Fibroblast of pulmonary artery (primary cell): ENCODE measurements around the gene ZNF18.

Source experiments
- DNase-seq: peaks from one replicate; pipeline ENCODE4 v3.0.0-alpha.2; 2010; ENCODE audit warnings: low read depth
- H3K4me3 ChIP-seq: replicated peaks from 2 replicates; pipeline ENCODE4 v1.5.1; 2011; ENCODE audit warnings: low read depth, mild to moderate bottlenecking, control low read depth, low read length, moderate library complexity
- CTCF ChIP-seq: IDR thresholded peaks from 2 replicates; pipeline ENCODE4 v1.5.1; 2011; ENCODE audit warnings: mild to moderate bottlenecking, control low read depth, low read length, inconsistent platforms; ENCODE audit errors: missing control alignments

The ZNF18 gene

GRCh38 chr17:12020642-12021622 is 23.7 kb upstream of the ZNF18 start, which contains the start of gene MAP2K4:
TSS of gene MAP2K4 (plus strand) at chr17:12020877. CDS start at chr17:12020887, 10 bp downstream.
- no peak for TF ChIP-seq CTCF
- peak; percentile 90 for DNase-seq
- H3K4me3 ChIP-seq = peak within 1 kb of the TSS; percentile 63

- no peak for DNase-seq
- no peak for TF ChIP-seq CTCF
- no peak overlapping the region for H3K4me3 ChIP-seq
Measured at GRCh38 chr17:12007466-12007865, 10.2 kb upstream of the ZNF18 start.

GRCh38 chr17:11999696-12000095 is 2.4 kb upstream of the ZNF18 start:
- peak; percentile 51 for DNase-seq
- no peak for TF ChIP-seq CTCF
- H3K4me3 ChIP-seq = no peak overlapping the region

- peak overlapping the region; percentile 94 for H3K4me3 ChIP-seq
- no peak for TF ChIP-seq CTCF
- no peak for DNase-seq
Measured at GRCh38 chr17:11997972-11998233, 628 bp upstream of the ZNF18 start.

GRCh38 chr17:11996722-11997146 is 541 bp downstream of the ZNF18 start:
- peak; percentile 6 for TF ChIP-seq CTCF
- peak overlapping the region; percentile 94 for H3K4me3 ChIP-seq
- DNase-seq = peak; percentile 32

GRCh38 chr17:11991461-11991860 is 5.8 kb downstream of the ZNF18 start:
- no peak for DNase-seq
- H3K4me3 ChIP-seq = no peak overlapping the region
- TF ChIP-seq CTCF = no peak

- H3K4me3 ChIP-seq = no peak overlapping the region
- DNase-seq = no peak
- TF ChIP-seq CTCF = no peak
Measured at GRCh38 chr17:11990363-11990983, 6.8 kb downstream of the ZNF18 start.
